IMR-90 (cell line): ENCODE data around the gene TFEB. TPM values are rescaled to one million over a fixed set of nuclear protein-coding genes. Genes with fewer than 3 reads are reported as not detected.

Experiments used
- ATAC-seq: fragments of 200-7000 bp; cut with Tn5 transposase; 2 replicates; pipeline ENCODE4 v1.9.1; 2020; ENCODE audit warnings: low read depth, mild to moderate bottlenecking, moderate library complexity
- BruUV-seq: library from RNA; stranded (reverse); fragments of 400-500 nt; replicated peaks from 2 replicates; lab custom pipeline; 2021; lab: Mats Ljungman, UMichigan
- CTCF ChIA-PET: fragments of 300-600 bp; formaldehyde crosslinking; extraction: SDS; loops from one replicate; lab custom pipeline; 2021; ENCODE audit warnings: antibody characterized with exemption; lab: Yijun Ruan, JAX
- POLR2A ChIA-PET: fragments of 300-600 bp; sonication (Branson Sonifier 250); formaldehyde crosslinking; loops from one replicate; lab custom pipeline; 2022; ENCODE audit warnings: antibody characterized with exemption; ENCODE audit not compliant: unreplicated experiment; lab: Charles Lee
- DNase-seq: peaks from one replicate; pipeline ENCODE4 v3.0.0; 2013
- H2AFZ ChIP-seq: replicated peaks from 2 replicates; pipeline ENCODE3; 2013; ENCODE audit warnings: low read length, mild to moderate bottlenecking; ENCODE audit not compliant: poor library complexity
- H2AK5ac ChIP-seq: 2 replicates; pipeline ENCODE4 v1.6.1; 2013; ENCODE audit warnings: low read depth, low read length, inconsistent platforms
- H2AK9ac ChIP-seq: replicated peaks from 2 replicates; pipeline ENCODE3; 2013; ENCODE audit warnings: mild to moderate bottlenecking, low read depth, low read length, moderate library complexity; ENCODE audit not compliant: poor library complexity
- H2BK120ac ChIP-seq: 2 replicates; pipeline ENCODE4 v1.6.1; 2013; ENCODE audit warnings: low read depth, low read length, inconsistent platforms
- H2BK15ac ChIP-seq: 3 replicates; pipeline ENCODE4 v1.6.1; 2013; ENCODE audit warnings: low read depth, low read length, inconsistent platforms
- H2BK20ac ChIP-seq: 2 replicates; pipeline ENCODE4 v1.6.1; 2013; ENCODE audit warnings: low read depth, mild to moderate bottlenecking, inconsistent platforms, low read length, moderate library complexity
- H2BK5ac ChIP-seq: 2 replicates; pipeline ENCODE4 v1.6.1; 2013; ENCODE audit warnings: mild to moderate bottlenecking, low read depth, low read length, inconsistent platforms; ENCODE audit not compliant: poor library complexity, severe bottlenecking
- H3K14ac ChIP-seq: replicated peaks from 2 replicates; pipeline ENCODE4 v1.6.1; 2013; ENCODE audit warnings: low read depth, low read length, inconsistent platforms
- H3K18ac ChIP-seq: 2 replicates; pipeline ENCODE4 v1.6.1; 2013; ENCODE audit warnings: low read depth, low read length, control low read depth
- H3K23ac ChIP-seq: 2 replicates; pipeline ENCODE4 v1.6.1; 2013; ENCODE audit warnings: low read depth, low read length, inconsistent platforms
- H3K27ac ChIP-seq: 2 replicates; pipeline ENCODE4 v1.5.1; 2013; ENCODE audit warnings: mild to moderate bottlenecking, control low read depth, low read length; ENCODE audit not compliant: insufficient read depth
- H3K27me3 ChIP-seq: 2 replicates; pipeline ENCODE4 v1.6.1; 2013; ENCODE audit warnings: low read length; ENCODE audit not compliant: control insufficient read depth, insufficient read depth
- H3K36me3 ChIP-seq: 2 replicates; pipeline ENCODE4 v1.6.1; 2013; ENCODE audit warnings: low read length, mixed read lengths; ENCODE audit not compliant: control insufficient read depth, insufficient read depth
- H3K4ac ChIP-seq: 2 replicates; pipeline ENCODE4 v1.6.1; 2013; ENCODE audit warnings: low read depth, low read length, inconsistent platforms
- H3K4me1 ChIP-seq: 2 replicates; pipeline ENCODE4 v1.6.1; 2013; ENCODE audit warnings: low read length, mixed read lengths; ENCODE audit not compliant: control insufficient read depth, insufficient read depth
- H3K4me2 ChIP-seq: 2 replicates; pipeline ENCODE4 v1.6.1; 2013; ENCODE audit warnings: low read depth, mild to moderate bottlenecking, control low read depth, low read length, moderate library complexity
- H3K4me3 ChIP-seq: 2 replicates; pipeline ENCODE4 v1.5.1; 2013; ENCODE audit warnings: low read depth, mild to moderate bottlenecking, control low read depth, low read length, moderate library complexity; ENCODE audit not compliant: insufficient read depth
- H3K56ac ChIP-seq: 2 replicates; pipeline ENCODE4 v1.6.1; 2013; ENCODE audit warnings: low read length, inconsistent platforms; ENCODE audit not compliant: insufficient read depth; ENCODE audit errors: extremely low read depth
- H3K79me1 ChIP-seq, 2 experiments: 2 replicates each; pipeline ENCODE4 v1.6.1; 2013; ENCODE audit warnings: low read length in 2 of 2, inconsistent platforms in 1 of 2, low read depth in 1 of 2
- H3K9ac ChIP-seq: 2 replicates; pipeline ENCODE4 v1.6.1; 2013; ENCODE audit warnings: low read depth, low read length, control low read depth
- H3K9me1 ChIP-seq: 2 replicates; pipeline ENCODE4 v1.6.1; 2013; ENCODE audit warnings: low read length, inconsistent platforms; ENCODE audit not compliant: insufficient read depth
- H3K9me3 ChIP-seq: 2 replicates; pipeline ENCODE4 v1.6.1; 2013; ENCODE audit warnings: low read length; ENCODE audit not compliant: control insufficient read depth, insufficient read depth
- H4K20me1 ChIP-seq: 2 replicates; pipeline ENCODE4 v1.6.1; 2013; ENCODE audit warnings: low read length, inconsistent platforms; ENCODE audit not compliant: insufficient read depth
- H4K5ac ChIP-seq: 2 replicates; pipeline ENCODE4 v1.6.1; 2013; ENCODE audit warnings: mild to moderate bottlenecking, low read depth, low read length, control low read depth
- H4K8ac ChIP-seq, 2 experiments: 2 replicates each; pipeline ENCODE4 v1.6.1; 2013; ENCODE audit warnings: low read depth in 2 of 2, low read length in 2 of 2, control low read depth in 1 of 2, inconsistent platforms in 1 of 2
- H4K91ac ChIP-seq: 2 replicates; pipeline ENCODE4 v1.6.1; 2013; ENCODE audit warnings: low read depth, low read length, inconsistent platforms; ENCODE audit not compliant: insufficient read depth
- BHLHE40 ChIP-seq: fragments of 150-350 bp; IDR thresholded peaks from 2 replicates; pipeline ENCODE4 v1.6.1; 2016; ENCODE audit warnings: mild to moderate bottlenecking, low read depth, low read length
- CEBPB ChIP-seq: IDR thresholded peaks from 2 replicates; pipeline ENCODE4 v1.6.1; 2012; ENCODE audit warnings: low read depth, low read length, improper control_type of control experiment
- CHD1 ChIP-seq: IDR thresholded peaks from 2 replicates; pipeline ENCODE4 v1.6.1; 2012; ENCODE audit warnings: low read depth, low read length, improper control_type of control experiment
- CTCF ChIP-seq: conservative IDR thresholded peaks from 2 replicates; pipeline ENCODE4 v1.5.1; 2012; ENCODE audit warnings: mild to moderate bottlenecking, low read depth, low read length, improper control_type of control experiment
- ELK1 ChIP-seq: fragments of 150-350 bp; IDR thresholded peaks from 2 replicates; pipeline ENCODE4 v1.6.1; 2016; ENCODE audit warnings: low read depth, mild to moderate bottlenecking, low read length, moderate library complexity, borderline replicate concordance
- FOS ChIP-seq: fragments of 150-350 bp; IDR thresholded peaks from 2 replicates; pipeline ENCODE4 v1.6.1; 2016; ENCODE audit warnings: low read depth, low read length
- MAFK ChIP-seq: IDR thresholded peaks from 2 replicates; pipeline ENCODE4 v1.6.1; 2012; ENCODE audit warnings: low read depth, low read length, improper control_type of control experiment
- MAZ ChIP-seq: IDR thresholded peaks from 2 replicates; pipeline ENCODE4 v1.6.1; 2012; ENCODE audit warnings: low read depth, mild to moderate bottlenecking, low read length, improper control_type of control experiment, moderate library complexity, borderline replicate concordance
- MXI1 ChIP-seq: IDR thresholded peaks from 2 replicates; pipeline ENCODE4 v1.6.1; 2012; ENCODE audit warnings: low read depth, mild to moderate bottlenecking, low read length, moderate library complexity, borderline replicate concordance
- NFE2L2 ChIP-seq: fragments of 150-350 bp; IDR thresholded peaks from 2 replicates; pipeline ENCODE4 v1.6.1; 2016; ENCODE audit warnings: low read depth, mild to moderate bottlenecking, low read length
- POLR2A ChIP-seq: IDR thresholded peaks from 2 replicates; pipeline ENCODE4 v1.6.1; 2012; ENCODE audit warnings: mild to moderate bottlenecking, low read depth, low read length
- RAD21 ChIP-seq: IDR thresholded peaks from 2 replicates; pipeline ENCODE4 v1.6.1; 2012; ENCODE audit warnings: low read length, improper control_type of control experiment
- RCOR1 ChIP-seq: IDR thresholded peaks from 2 replicates; pipeline ENCODE4 v1.6.1; 2012; ENCODE audit warnings: mild to moderate bottlenecking, low read length, improper control_type of control experiment; ENCODE audit not compliant: insufficient replicate concordance
- RFX5 ChIP-seq: IDR thresholded peaks from 2 replicates; pipeline ENCODE4 v1.8.0; 2012; ENCODE audit warnings: low read depth, mild to moderate bottlenecking, low read length, moderate library complexity
- SMC3 ChIP-seq: fragments of 150-350 bp; IDR thresholded peaks from 2 replicates; pipeline ENCODE4 v1.6.1; 2016; ENCODE audit warnings: low read depth, mild to moderate bottlenecking, antibody characterized with exemption, low read length, moderate library complexity
- WGBS, 2 experiments: methylation state at CpG; one replicate each; pipeline versions ENCODE4 v1.1.5 to v1.1.7; 2013; ENCODE audit warnings: missing lambda C conversion rate in 2 of 2; ENCODE audit not compliant: insufficient read length in 1 of 2; ENCODE audit errors: extremely low coverage in 2 of 2; 5-methylcytosine and 5-hydroxymethylcytosine counted together
- dilution Hi-C: fragments of 300-500 bp; cut with HindIII; formaldehyde crosslinking; loops from one replicate; pipeline ENCODE4 v1.14.3; 2018; ENCODE audit warnings: low sequenced_read_pairs; ENCODE audit not compliant: unreplicated experiment
- in situ Hi-C: fragments of 300-500 bp; cut with MboI; formaldehyde crosslinking; loops from 3 replicates; pipeline ENCODE4 v1.14.3; 2019; ENCODE audit warnings: low sequenced_read_pairs, inconsistent platforms, mixed read lengths
- intact Hi-C: fragments of 100-400 bp; cut with micrococcal nuclease; formaldehyde crosslinking; loops from 2 replicates; pipeline ENCODE4 v1.10.0; 2022
- polyA plus RNA-seq, 3 experiments: library from polyadenylated mRNA; depleted of rRNA; stranded (reverse); fragments of >200 nt; gene quantifications; 2 replicates each; pipeline ENCODE4 v1.2.3, GENCODE V29; 2012; ENCODE audit warnings: low replicate concordance in 1 of 3
- total RNA-seq: library from RNA; depleted of rRNA; stranded (reverse); fragments of >200 nt; gene quantifications from 2 replicates; pipeline ENCODE4 v1.2.3, GENCODE V29; 2012

The TFEB gene
- total and polyA plus RNA-seq, 2 of the 4 experiments (the other 2 are of a cell fraction) = 4.5 to 4.9 TPM

DNA sequence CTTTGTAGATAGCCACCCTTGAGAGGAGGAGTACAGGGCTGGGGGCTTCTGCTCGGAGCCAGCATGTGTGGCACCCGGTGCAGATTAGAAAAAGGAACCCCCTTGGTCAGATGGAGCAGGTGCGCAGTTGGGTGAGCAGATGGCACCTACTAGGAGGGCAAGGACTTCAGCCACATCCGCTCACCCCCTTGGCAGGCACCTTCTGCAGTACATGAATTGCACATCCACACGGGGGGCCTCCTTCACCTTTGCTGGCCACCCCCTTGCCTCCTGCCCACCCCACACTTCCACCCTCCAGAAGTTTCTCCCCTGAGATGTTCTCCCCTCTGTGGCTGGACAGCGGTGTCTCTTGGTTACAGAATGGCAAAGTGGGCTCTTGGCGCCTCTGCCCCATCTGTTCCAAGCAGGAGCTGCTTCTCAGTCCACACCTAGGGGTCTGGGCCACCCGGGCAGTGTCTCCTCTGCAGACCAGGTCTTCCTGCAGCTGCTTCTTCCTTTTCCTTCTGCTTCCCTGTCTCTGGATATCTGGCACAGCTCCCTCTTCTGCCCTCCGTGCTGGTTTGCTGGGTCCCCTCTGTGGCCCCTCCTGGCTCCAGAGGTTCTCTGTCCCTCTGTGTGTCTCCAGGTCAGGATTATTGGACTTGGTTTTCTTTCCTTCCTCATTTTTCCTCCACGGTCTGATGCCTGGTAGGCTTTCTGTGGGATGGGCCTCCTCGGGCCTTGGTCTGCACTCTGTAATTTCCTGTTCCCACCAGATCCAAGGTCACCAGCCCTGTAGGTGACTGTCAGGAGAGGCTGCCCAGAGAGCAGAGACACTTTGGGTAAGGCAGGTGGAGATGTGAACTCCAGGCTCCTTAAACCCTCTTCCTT lies 93.1 kb downstream of the TFEB start:
- Histone ChIP-seq H4K8ac (no peak overlapping the region), H4K20me1 (no peaks in the 10 kb centered on the region; the same call in 1 of the 2 replicates), H3K27me3 (peaks cover 93% of the 10 kb centered on the region), H3K9ac (no peak overlapping the region), H3K4me2 (no peak overlapping the region), H4K91ac (no peak overlapping the region), H2AK9ac (no peak overlapping the region), H2BK15ac (no peak overlapping the region), H3K27ac (no peak overlapping the region), H2BK20ac (no peak overlapping the region), H4K5ac (no peak overlapping the region), H2AFZ (no peak overlapping the region), H2AK5ac (no peak overlapping the region), H3K79me1 (no peaks in the 10 kb centered on the region), H2BK120ac (no peak overlapping the region), H3K4me1 (no peaks in the 10 kb centered on the region), H3K23ac (no peak overlapping the region), H3K4me3 (no peak overlapping the region), H3K4ac (no peak overlapping the region), H2BK5ac (no peak overlapping the region), H3K14ac (no peak overlapping the region), H3K9me3 (no peaks in the 10 kb centered on the region; the same call in 1 of the 2 replicates), H3K36me3 (no peaks in the 10 kb centered on the region), H3K56ac (no peak overlapping the region), H3K18ac (no peak overlapping the region), H3K9me1 (no peaks in the 10 kb centered on the region)
- in situ Hi-C loops = no loop called here
- no peak for ATAC-seq
- no peak for DNase-seq
- intact Hi-C loops = no loop called here
- BruUV-seq = no TSS peak
- POLR2A ChIA-PET = no interaction called here
- CTCF ChIA-PET = no interaction called here
- WGBS, 2 experiments = 64% methylated on average over 3 of the region's 11 CpGs; no CpG with 5 or more reads in 1 of the 2 experiments
- dilution Hi-C loops = no loop called here
- TF ChIP-seq MAZ = no peak
- TF ChIP-seq CHD1 = no peak
- no peak for TF ChIP-seq CTCF
- no peak for TF ChIP-seq RCOR1
- no peak for TF ChIP-seq NFE2L2
- TF ChIP-seq MAFK = no peak
- no peak for TF ChIP-seq RFX5
- no peak for TF ChIP-seq MXI1
- TF ChIP-seq CEBPB = no peak
- TF ChIP-seq SMC3 = no peak
- no peak for TF ChIP-seq ELK1
- TF ChIP-seq RAD21 = no peak
- no peak for TF ChIP-seq BHLHE40
- no peak for TF ChIP-seq FOS
- TF ChIP-seq POLR2A = no peak
